OCI-LY3 (cell line): ENCODE data around the gene TMEM253.

Experiments used
- EZH2phosphoT487 ChIP-seq: fragments of 200-600 bp; shearing (Covaris generic); IDR thresholded peaks from 2 replicates; pipeline ENCODE4 v1.6.1; 2018; ENCODE audit warnings: antibody characterized with exemption, mixed run types, low read depth
- TF ChIP-seq, protein P1 (sequence below): fragments of 200-600, 300-600 bp; sonication (generic); IDR thresholded peaks from 2 replicates; pipeline ENCODE4 v1.5.1; 2014; ENCODE audit warnings: antibody characterized with exemption, low read length, low read depth

DNA sequence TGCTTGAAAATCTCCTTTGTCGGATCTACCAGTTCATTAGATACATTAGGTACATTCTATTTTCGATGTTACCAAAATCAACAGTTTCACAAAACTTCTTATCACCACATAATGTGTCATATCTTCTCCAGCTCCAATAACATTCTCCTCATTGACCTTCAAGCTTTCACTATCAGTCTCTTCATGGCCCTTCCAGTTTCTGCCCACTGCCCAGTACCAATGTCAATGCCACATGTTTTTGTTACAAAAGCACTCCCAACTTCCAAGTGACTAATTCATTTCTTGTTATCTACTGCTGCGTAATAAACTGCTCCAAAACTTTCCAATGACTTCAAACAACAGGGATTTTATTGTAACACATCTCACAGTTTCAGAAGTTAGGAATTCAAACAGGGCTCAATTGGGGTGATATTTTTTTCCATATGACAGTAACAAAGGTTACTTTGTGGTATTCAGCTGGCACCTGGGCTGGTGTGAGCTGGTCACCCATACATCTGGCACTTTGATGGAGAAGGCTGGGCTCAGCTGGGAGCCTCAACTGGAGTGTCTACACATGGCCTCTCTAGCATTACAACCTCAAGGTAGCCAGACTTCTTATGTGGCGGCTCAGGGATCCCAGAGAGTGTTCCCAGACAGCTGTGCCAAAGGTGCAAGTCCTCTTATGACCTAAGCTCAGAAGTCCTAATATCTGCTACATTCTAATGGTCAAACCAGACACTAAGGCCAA, 48.9 kb downstream of the TMEM253 start:
- TF ChIP-seq, protein P1, sequence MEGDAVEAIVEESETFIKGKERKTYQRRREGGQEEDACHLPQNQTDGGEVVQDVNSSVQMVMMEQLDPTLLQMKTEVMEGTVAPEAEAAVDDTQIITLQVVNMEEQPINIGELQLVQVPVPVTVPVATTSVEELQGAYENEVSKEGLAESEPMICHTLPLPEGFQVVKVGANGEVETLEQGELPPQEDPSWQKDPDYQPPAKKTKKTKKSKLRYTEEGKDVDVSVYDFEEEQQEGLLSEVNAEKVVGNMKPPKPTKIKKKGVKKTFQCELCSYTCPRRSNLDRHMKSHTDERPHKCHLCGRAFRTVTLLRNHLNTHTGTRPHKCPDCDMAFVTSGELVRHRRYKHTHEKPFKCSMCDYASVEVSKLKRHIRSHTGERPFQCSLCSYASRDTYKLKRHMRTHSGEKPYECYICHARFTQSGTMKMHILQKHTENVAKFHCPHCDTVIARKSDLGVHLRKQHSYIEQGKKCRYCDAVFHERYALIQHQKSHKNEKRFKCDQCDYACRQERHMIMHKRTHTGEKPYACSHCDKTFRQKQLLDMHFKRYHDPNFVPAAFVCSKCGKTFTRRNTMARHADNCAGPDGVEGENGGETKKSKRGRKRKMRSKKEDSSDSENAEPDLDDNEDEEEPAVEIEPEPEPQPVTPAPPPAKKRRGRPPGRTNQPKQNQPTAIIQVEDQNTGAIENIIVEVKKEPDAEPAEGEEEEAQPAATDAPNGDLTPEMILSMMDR, result no peak
- no peak for TF ChIP-seq EZH2phosphoT487
